GM12878 (cell line): ENCODE measurements around the gene ASPM. TPM values are rescaled to one million over a fixed set of nuclear protein-coding genes. Genes with fewer than 3 reads are reported as not detected.

Experiments
- CBX3 ChIP-seq: fragments of 200-600 bp; sonication (generic); IDR thresholded peaks from 2 replicates; pipeline ENCODE4 v1.6.1; 2016; ENCODE audit warnings: low read depth, borderline replicate concordance
- CBX5 ChIP-seq: sonication (generic); IDR thresholded peaks from 2 replicates; pipeline ENCODE4 v1.6.1; 2016; ENCODE audit warnings: low read depth, moderate library complexity, mild to moderate bottlenecking, inconsistent platforms
- CREM ChIP-seq: IDR thresholded peaks from 2 replicates; pipeline ENCODE4 v1.6.1; 2014; ENCODE audit warnings: antibody characterized with exemption, low read depth
- ETV6 ChIP-seq, 2 experiments: fragments of 450-650 bp in 1 of 2; IDR thresholded peaks in 1 of 2; conservative IDR thresholded peaks in 1 of 2; 2 replicates each; pipeline ENCODE4 v1.6.1; 2014; ENCODE audit warnings: antibody characterized with exemption in 1 of 2, borderline replicate concordance in 1 of 2, low read depth in 1 of 2, mild to moderate bottlenecking in 1 of 2, moderate library complexity in 1 of 2
- FOXM1 ChIP-seq: IDR thresholded peaks from 2 replicates; pipeline ENCODE4 v1.6.1; 2012; ENCODE audit warnings: low read depth, mild to moderate bottlenecking, inconsistent platforms, low read length, moderate library complexity
- HDAC6 ChIP-seq: fragments of 200-600 bp; sonication (generic); IDR thresholded peaks from one replicate; pipeline ENCODE4 v1.8.0; 2017; ENCODE audit warnings: antibody characterized with exemption; ENCODE audit not compliant: unreplicated experiment
- HDGF ChIP-seq: fragments of 450-650 bp; IDR thresholded peaks from 2 replicates; pipeline ENCODE4 v1.6.1; 2016; ENCODE audit warnings: antibody characterized with exemption
- LARP7 ChIP-seq: fragments of 450-650 bp; IDR thresholded peaks from 2 replicates; pipeline ENCODE4 v1.6.1; 2017; ENCODE audit warnings: mild to moderate bottlenecking
- MYB ChIP-seq: fragments of 150-350 bp; IDR thresholded peaks from 2 replicates; pipeline ENCODE4 v1.6.1; 2014; ENCODE audit warnings: mild to moderate bottlenecking, low read depth, low read length, borderline replicate concordance
- NBN ChIP-seq: fragments of 450-650 bp; IDR thresholded peaks from 2 replicates; pipeline ENCODE4 v1.6.1; 2016
- NFIC ChIP-seq: IDR thresholded peaks from 2 replicates; pipeline ENCODE4 v1.6.1; 2012; ENCODE audit warnings: low read depth, mild to moderate bottlenecking, inconsistent platforms, low read length, moderate library complexity
- NFYA ChIP-seq: IDR thresholded peaks from 2 replicates; pipeline ENCODE4 v1.6.1; 2011; ENCODE audit warnings: low read depth, mild to moderate bottlenecking, low read length, improper control_type of control experiment, borderline replicate concordance
- NFYB ChIP-seq: IDR thresholded peaks from 2 replicates; pipeline ENCODE4 v1.6.1; 2011; ENCODE audit warnings: low read depth, mild to moderate bottlenecking, low read length, improper control_type of control experiment, moderate library complexity; ENCODE audit not compliant: insufficient read depth
- RFX5 ChIP-seq: IDR thresholded peaks from 2 replicates; pipeline ENCODE4 v1.6.1; 2011; ENCODE audit warnings: low read depth, low read length, improper control_type of control experiment
- SPI1 ChIP-seq: IDR thresholded peaks from 2 replicates; pipeline ENCODE4 v1.6.1; 2011; ENCODE audit warnings: low read depth, mild to moderate bottlenecking, low read length, moderate library complexity, borderline replicate concordance; ENCODE audit not compliant: insufficient read depth
- SRF ChIP-seq, 2 experiments: IDR thresholded peaks; 2 replicates each; pipeline ENCODE4 v1.6.1; 2011; ENCODE audit warnings: low read depth in 2 of 2, low read length in 2 of 2, mild to moderate bottlenecking in 1 of 2, moderate library complexity in 1 of 2
- TARDBP ChIP-seq: IDR thresholded peaks from 2 replicates; pipeline ENCODE4 v1.6.1; 2016; ENCODE audit warnings: borderline replicate concordance
- ZNF24 ChIP-seq: fragments of 450-650 bp; IDR thresholded peaks from 2 replicates; pipeline ENCODE4 v1.6.1; 2017; ENCODE audit warnings: antibody characterized with exemption, mild to moderate bottlenecking
- polyA plus RNA-seq, 11 experiments: library from polyadenylated mRNA; depleted of rRNA in 4 of 11; unstranded in 6 of 11; stranded (reverse) in 5 of 11; fragments of >200 nt; fragmentation: Nextera tagmentation in 4 of 11; fragmentation: Illumina TruSeq in 1 of 11; extraction: Ambion mirVana in 4 of 11; extraction: Trizol in 1 of 11; gene quantifications; 1 replicate in 1 of 11; 2 replicates in 10 of 11; pipeline versions ENCODE4 v1.2.1 to v1.2.3, GENCODE V29; 2011 to 2016; ENCODE audit warnings: inconsistent platforms in 2 of 11, missing spikeins in 2 of 11, low read depth in 1 of 11
- total RNA-seq, 4 experiments: library from RNA; depleted of rRNA in 3 of 4; stranded (reverse); fragments of >200 nt in 3 of 4; fragmentation: Illumina TruSeq in 1 of 4; extraction: Trizol in 1 of 4; gene quantifications; 2 replicates each; pipeline versions ENCODE4 v1.2.1 to v1.2.3, GENCODE V29; 2013 to 2021
- TF ChIP-seq, protein P1 (sequence below): IDR thresholded peaks from 2 replicates; pipeline ENCODE4 v1.6.1; 2011; ENCODE audit warnings: mild to moderate bottlenecking, low read depth, low read length, moderate library complexity; ENCODE audit not compliant: insufficient replicate concordance
- TF ChIP-seq, protein P2 (sequence below): fragments of 450-650 bp; IDR thresholded peaks from 2 replicates; pipeline ENCODE4 v1.6.1; 2017; ENCODE audit warnings: antibody characterized with exemption, mild to moderate bottlenecking, moderate library complexity
- TF ChIP-seq, protein P3 (sequence below): IDR thresholded peaks from 2 replicates; pipeline ENCODE4 v1.6.1; 2011; ENCODE audit warnings: borderline replicate concordance, low read depth, mild to moderate bottlenecking, moderate library complexity, mixed read lengths, low read length; ENCODE audit not compliant: insufficient read depth; ENCODE audit errors: extremely low read length
- TF ChIP-seq, protein P4 (sequence below): IDR thresholded peaks from 2 replicates; pipeline ENCODE4 v1.6.1; 2012; ENCODE audit warnings: low read depth, low read length, improper control_type of control experiment
- TF ChIP-seq, protein P5 (sequence below): fragments of 450-650 bp; IDR thresholded peaks from 2 replicates; pipeline ENCODE4 v1.6.1; 2016; ENCODE audit warnings: mild to moderate bottlenecking

Gene ASPM
- total and polyA plus RNA-seq, 10 of the 15 experiments (the other 5 are each of a cell fraction or from before 2014, with no cell fraction given): 16.2 to 54.9 (median 26.4) TPM

DNA sequence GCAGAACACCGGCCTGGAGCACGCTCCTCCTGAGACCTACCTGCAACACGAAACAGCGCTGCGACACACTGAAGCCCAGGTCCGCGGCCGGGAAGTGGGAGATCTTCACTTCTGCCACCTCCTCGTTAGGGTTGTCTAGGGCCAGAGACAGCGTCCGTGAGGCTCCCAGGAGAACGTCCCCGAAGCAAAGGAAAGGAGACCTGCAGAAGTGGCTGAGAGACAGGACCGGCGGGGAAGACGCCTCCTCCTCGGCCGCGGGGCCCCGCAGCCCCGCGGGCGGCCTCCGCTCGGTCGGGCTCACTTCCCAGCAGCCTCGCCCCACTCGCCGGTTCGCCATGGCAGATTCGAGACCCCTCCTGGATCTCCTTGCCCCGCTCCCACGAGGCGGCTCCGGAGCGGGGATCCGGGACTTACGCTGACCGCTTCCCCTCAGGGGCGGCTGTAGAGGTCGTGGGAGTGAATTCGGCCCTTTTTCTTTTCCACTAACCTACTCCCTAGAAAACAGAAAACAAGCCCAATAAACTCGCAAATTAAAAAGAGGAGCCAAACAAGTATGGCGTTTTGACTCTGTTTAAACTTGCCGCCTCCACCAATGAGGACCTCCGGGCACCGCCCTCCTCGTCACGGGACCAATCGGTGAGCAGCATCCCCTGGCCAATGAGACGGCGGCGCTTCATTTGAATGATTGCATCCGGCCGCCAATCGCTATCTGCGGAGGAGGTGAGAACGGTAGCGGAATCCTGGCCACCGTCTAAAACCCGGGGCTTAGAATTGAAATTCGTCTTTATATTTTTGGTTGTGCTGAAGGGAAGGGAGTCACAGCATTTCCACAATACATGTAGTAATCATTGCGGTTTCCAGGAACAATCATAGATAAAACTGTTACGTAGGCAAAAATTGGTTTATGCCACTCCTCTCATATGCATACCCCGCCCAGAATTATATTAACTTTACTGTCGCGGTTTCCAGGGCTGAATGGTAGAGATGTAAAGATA lies at the start of gene ASPM (continued):
- TF ChIP-seq SPI1: 0 out of 2 replicates have a peak, but pooled peaks have one; percentile 12
- TF ChIP-seq HDAC6: no peak
- no peak for TF ChIP-seq CBX3
- no peak for TF ChIP-seq NFIC
- TF ChIP-seq FOXM1: peak; percentile 96
- TF ChIP-seq, protein P1, sequence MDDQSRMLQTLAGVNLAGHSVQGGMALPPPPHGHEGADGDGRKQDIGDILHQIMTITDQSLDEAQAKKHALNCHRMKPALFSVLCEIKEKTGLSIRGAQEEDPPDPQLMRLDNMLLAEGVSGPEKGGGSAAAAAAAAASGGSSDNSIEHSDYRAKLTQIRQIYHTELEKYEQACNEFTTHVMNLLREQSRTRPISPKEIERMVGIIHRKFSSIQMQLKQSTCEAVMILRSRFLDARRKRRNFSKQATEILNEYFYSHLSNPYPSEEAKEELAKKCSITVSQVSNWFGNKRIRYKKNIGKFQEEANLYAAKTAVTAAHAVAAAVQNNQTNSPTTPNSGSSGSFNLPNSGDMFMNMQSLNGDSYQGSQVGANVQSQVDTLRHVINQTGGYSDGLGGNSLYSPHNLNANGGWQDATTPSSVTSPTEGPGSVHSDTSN: peak; percentile 95
- TF ChIP-seq CBX5: peak; percentile 17; the same call in 1 of the 2 replicates
- no peak for TF ChIP-seq ZNF24
- no peak for TF ChIP-seq RFX5
- 0 out of 2 replicates have a peak, but pooled peaks have one; percentile 33 for TF ChIP-seq CREM
- no peak for TF ChIP-seq TARDBP
- TF ChIP-seq MYB: no peak
- TF ChIP-seq, protein P2, sequence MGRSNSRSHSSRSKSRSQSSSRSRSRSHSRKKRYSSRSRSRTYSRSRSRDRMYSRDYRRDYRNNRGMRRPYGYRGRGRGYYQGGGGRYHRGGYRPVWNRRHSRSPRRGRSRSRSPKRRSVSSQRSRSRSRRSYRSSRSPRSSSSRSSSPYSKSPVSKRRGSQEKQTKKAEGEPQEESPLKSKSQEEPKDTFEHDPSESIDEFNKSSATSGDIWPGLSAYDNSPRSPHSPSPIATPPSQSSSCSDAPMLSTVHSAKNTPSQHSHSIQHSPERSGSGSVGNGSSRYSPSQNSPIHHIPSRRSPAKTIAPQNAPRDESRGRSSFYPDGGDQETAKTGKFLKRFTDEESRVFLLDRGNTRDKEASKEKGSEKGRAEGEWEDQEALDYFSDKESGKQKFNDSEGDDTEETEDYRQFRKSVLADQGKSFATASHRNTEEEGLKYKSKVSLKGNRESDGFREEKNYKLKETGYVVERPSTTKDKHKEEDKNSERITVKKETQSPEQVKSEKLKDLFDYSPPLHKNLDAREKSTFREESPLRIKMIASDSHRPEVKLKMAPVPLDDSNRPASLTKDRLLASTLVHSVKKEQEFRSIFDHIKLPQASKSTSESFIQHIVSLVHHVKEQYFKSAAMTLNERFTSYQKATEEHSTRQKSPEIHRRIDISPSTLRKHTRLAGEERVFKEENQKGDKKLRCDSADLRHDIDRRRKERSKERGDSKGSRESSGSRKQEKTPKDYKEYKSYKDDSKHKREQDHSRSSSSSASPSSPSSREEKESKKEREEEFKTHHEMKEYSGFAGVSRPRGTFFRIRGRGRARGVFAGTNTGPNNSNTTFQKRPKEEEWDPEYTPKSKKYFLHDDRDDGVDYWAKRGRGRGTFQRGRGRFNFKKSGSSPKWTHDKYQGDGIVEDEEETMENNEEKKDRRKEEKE: no peak
- no peak for TF ChIP-seq ETV6 (conservative IDR thresholded peaks at IDR 0.05 in 1 of 2, IDR thresholded peaks at IDR 0.05 in 1 of 2; ENCODE audit: borderline replicate concordance in 1 of 2, low read depth in 1 of 2)
- 0 out of 2 replicates have a peak, but pooled peaks have one; percentile 46 for TF ChIP-seq NBN
- TF ChIP-seq, protein P3, sequence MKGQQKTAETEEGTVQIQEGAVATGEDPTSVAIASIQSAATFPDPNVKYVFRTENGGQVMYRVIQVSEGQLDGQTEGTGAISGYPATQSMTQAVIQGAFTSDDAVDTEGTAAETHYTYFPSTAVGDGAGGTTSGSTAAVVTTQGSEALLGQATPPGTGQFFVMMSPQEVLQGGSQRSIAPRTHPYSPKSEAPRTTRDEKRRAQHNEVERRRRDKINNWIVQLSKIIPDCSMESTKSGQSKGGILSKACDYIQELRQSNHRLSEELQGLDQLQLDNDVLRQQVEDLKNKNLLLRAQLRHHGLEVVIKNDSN: no peak
- TF ChIP-seq, protein P4, sequence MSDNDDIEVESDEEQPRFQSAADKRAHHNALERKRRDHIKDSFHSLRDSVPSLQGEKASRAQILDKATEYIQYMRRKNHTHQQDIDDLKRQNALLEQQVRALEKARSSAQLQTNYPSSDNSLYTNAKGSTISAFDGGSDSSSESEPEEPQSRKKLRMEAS: peak; percentile 86
- TF ChIP-seq, protein P5, sequence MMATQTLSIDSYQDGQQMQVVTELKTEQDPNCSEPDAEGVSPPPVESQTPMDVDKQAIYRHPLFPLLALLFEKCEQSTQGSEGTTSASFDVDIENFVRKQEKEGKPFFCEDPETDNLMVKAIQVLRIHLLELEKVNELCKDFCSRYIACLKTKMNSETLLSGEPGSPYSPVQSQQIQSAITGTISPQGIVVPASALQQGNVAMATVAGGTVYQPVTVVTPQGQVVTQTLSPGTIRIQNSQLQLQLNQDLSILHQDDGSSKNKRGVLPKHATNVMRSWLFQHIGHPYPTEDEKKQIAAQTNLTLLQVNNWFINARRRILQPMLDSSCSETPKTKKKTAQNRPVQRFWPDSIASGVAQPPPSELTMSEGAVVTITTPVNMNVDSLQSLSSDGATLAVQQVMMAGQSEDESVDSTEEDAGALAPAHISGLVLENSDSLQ: peak; percentile 98
- TF ChIP-seq LARP7: peak; percentile 52; the same call in 1 of the 2 replicates
- 0 out of 4 replicates have a peak, but pooled peaks of 1 of the 2 experiments have one; percentile 2 for TF ChIP-seq SRF (IDR thresholded peaks at IDR 0.05; ENCODE audit: low read depth in 2 of 2, low read length in 2 of 2)
- TF ChIP-seq NFYA: peak; percentile 79
- peak; percentile 100 for TF ChIP-seq NFYB
- TF ChIP-seq HDGF: no peak
